GM11168 (cell line): Measurements from ENCODE around the gene CALD1.

Experiments used
- in situ Hi-C: fragments of 300-500 bp; cut with MboI; formaldehyde crosslinking; loops from one replicate; pipeline ENCODE4 v1.12.0; 2022; ENCODE audit warnings: low sequenced_read_pairs; ENCODE audit not compliant: unreplicated experiment

Gene CALD1

GRCh38 chr7:134784251-134785049 is 5.0 kb downstream of the CALD1 start:
- in situ Hi-C loops: no loop called here

GRCh38 chr7:134785842-134786241 is 6.4 kb downstream of the CALD1 start:
- in situ Hi-C loops: no loop called here

- in situ Hi-C loops: no loop called here
These were observed 7.6 kb downstream of the CALD1 start for GRCh38 chr7:134787064-134787463.

GRCh38 chr7:134787720-134788119 is 8.3 kb downstream of the CALD1 start:
- in situ Hi-C loops: no loop called here

- in situ Hi-C loops: no loop called here
These were observed 8.8 kb downstream of the CALD1 start for GRCh38 chr7:134788191-134788590.

GRCh38 chr7:134789967-134790685 is 10.7 kb downstream of the CALD1 start:
- in situ Hi-C loops: no loop called here

GRCh38 chr7:134792968-134793367 is 13.5 kb downstream of the CALD1 start:
- in situ Hi-C loops: no loop called here

- in situ Hi-C loops: no loop called here
These were observed 15.8 kb downstream of the CALD1 start for GRCh38 chr7:134795231-134795630.

GRCh38 chr7:134798155-134798554 is 18.7 kb downstream of the CALD1 start:
- in situ Hi-C loops: no loop called here

- in situ Hi-C loops: no loop called here
These were observed 19.9 kb downstream of the CALD1 start for GRCh38 chr7:134799377-134799776.

- in situ Hi-C loops: no loop called here
These were observed 23.3 kb downstream of the CALD1 start for GRCh38 chr7:134802762-134803161.

GRCh38 chr7:134804351-134804750 is 24.9 kb downstream of the CALD1 start:
- in situ Hi-C loops: no loop called here

GRCh38 chr7:134804854-134805253 is 25.4 kb downstream of the CALD1 start:
- in situ Hi-C loops: no loop called here

- in situ Hi-C loops: no loop called here
These were observed 26.8 kb downstream of the CALD1 start for GRCh38 chr7:134806197-134806596.

GRCh38 chr7:134809616-134810015 is 30.2 kb downstream of the CALD1 start:
- in situ Hi-C loops: no loop called here

- in situ Hi-C loops: no loop called here
These were observed 32.3 kb downstream of the CALD1 start for GRCh38 chr7:134811765-134812164.

GRCh38 chr7:134813663-134814396 is 34.4 kb downstream of the CALD1 start:
- in situ Hi-C loops: no loop called here

- in situ Hi-C loops: no loop called here
These were observed 35.4 kb downstream of the CALD1 start for GRCh38 chr7:134814730-134815364.

GRCh38 chr7:134818613-134819345 is 39.3 kb downstream of the CALD1 start:
- in situ Hi-C loops: no loop called here

- in situ Hi-C loops: no loop called here
These were observed 40.0 kb downstream of the CALD1 start for GRCh38 chr7:134819401-134819800.
